PC-3 (cell line): Measurements from ENCODE around the gene TTC39B. TPM values are rescaled to one million over a fixed set of nuclear protein-coding genes. Genes with fewer than 3 reads are reported as not detected.

Experiments
- ATAC-seq: fragments of 200-7000 bp; cut with Tn5 transposase; 2 replicates; pipeline ENCODE4 v1.9.1; 2020; ENCODE audit warnings: mild to moderate bottlenecking, moderate library complexity
- BruUV-seq: library from RNA; stranded (reverse); fragments of 400-500 nt; replicated peaks from 2 replicates; lab custom pipeline; 2021; lab: Mats Ljungman, UMichigan
- CTCF ChIA-PET: fragments of 300-600 bp; sonication (Branson Sonifier 250); formaldehyde crosslinking; loops from one replicate; lab custom pipeline; 2022; ENCODE audit warnings: antibody characterized with exemption; lab: Charles Lee
- POLR2A ChIA-PET: fragments of 300-600 bp; sonication (Branson Sonifier 250); formaldehyde crosslinking; loops from one replicate; lab custom pipeline; 2022; ENCODE audit warnings: antibody characterized with exemption; ENCODE audit not compliant: unreplicated experiment; lab: Charles Lee
- DNase-seq: peaks from one replicate; pipeline ENCODE4 v3.0.0-alpha.2; 2015
- H2AFZ ChIP-seq: fragments of 300-600 bp; sonication (generic); 2 replicates; pipeline ENCODE4 v1.6.0; 2016; ENCODE audit warnings: antibody characterized with exemption, low read length
- H3F3A ChIP-seq: fragments of 300-600 bp; sonication (generic); one replicate; pipeline ENCODE4 v1.6.0; 2017; ENCODE audit warnings: antibody characterized with exemption, low read length, control low read depth, mild to moderate bottlenecking; ENCODE audit not compliant: unreplicated experiment
- H3K27ac ChIP-seq: fragments of 300-600 bp; sonication (generic); 2 replicates; pipeline ENCODE4 v1.5.1; 2016; ENCODE audit warnings: mild to moderate bottlenecking, low read length
- H3K27me3 ChIP-seq: fragments of 300-600 bp; sonication (generic); 2 replicates; pipeline ENCODE4 v1.6.1; 2016; ENCODE audit warnings: low read length, mixed read lengths
- H3K36me3 ChIP-seq: fragments of 300-600 bp; sonication (generic); 2 replicates; pipeline ENCODE4 v1.6.1; 2016; ENCODE audit warnings: low read depth, mixed run types, low read length, mixed read lengths
- H3K4me1 ChIP-seq: fragments of 300-600 bp; sonication (generic); 2 replicates; pipeline ENCODE4 v1.5.1; 2016; ENCODE audit warnings: low read length; ENCODE audit not compliant: insufficient read depth
- H3K4me2 ChIP-seq: fragments of 300-600 bp; sonication (generic); 2 replicates; pipeline ENCODE4 v1.6.0; 2016; ENCODE audit warnings: low read length
- H3K4me3 ChIP-seq: fragments of 300-600 bp; sonication (generic); 2 replicates; pipeline ENCODE4 v1.5.1; 2016; ENCODE audit warnings: mild to moderate bottlenecking, low read length, mixed read lengths
- H3K79me2 ChIP-seq: fragments of 300-600 bp; sonication (generic); 2 replicates; pipeline ENCODE4 v1.6.1; 2017; ENCODE audit warnings: low read length, mixed read lengths
- H3K9ac ChIP-seq: fragments of 300-600 bp; sonication (generic); 2 replicates; pipeline ENCODE4 v1.6.0; 2016; ENCODE audit warnings: mild to moderate bottlenecking, low read length
- H3K9me2 ChIP-seq: fragments of 300-600 bp; sonication (generic); replicated peaks from 2 replicates; pipeline ENCODE4 v1.6.1; 2016; ENCODE audit warnings: mixed run types, low read length, mixed read lengths
- H3K9me3 ChIP-seq: fragments of 300-600 bp; sonication (generic); 2 replicates; pipeline ENCODE4 v1.6.1; 2016; ENCODE audit warnings: low read length, mixed read lengths
- H4K20me1 ChIP-seq: fragments of 300-600 bp; sonication (generic); 2 replicates; pipeline ENCODE4 v1.6.1; 2016; ENCODE audit warnings: low read length, mixed read lengths
- EZH2 ChIP-seq: fragments of 300-600 bp; sonication (generic); IDR thresholded peaks from one replicate; pipeline ENCODE4 v1.6.1; 2017; ENCODE audit warnings: antibody characterized with exemption, mild to moderate bottlenecking, low read length; ENCODE audit not compliant: unreplicated experiment
- EZH2phosphoT487 ChIP-seq: fragments of 300-600 bp; sonication (generic); IDR thresholded peaks from 2 replicates; pipeline ENCODE4 v1.6.1; 2018; ENCODE audit warnings: mild to moderate bottlenecking, antibody characterized with exemption, low read length, borderline replicate concordance
- intact Hi-C: fragments of 100-400 bp; cut with micrococcal nuclease; formaldehyde crosslinking; loops from 2 replicates; pipeline ENCODE4 v1.9.0; 2023
- total RNA-seq: library from RNA; depleted of rRNA; stranded (reverse); fragments of >200 nt; gene quantifications from 2 replicates; pipeline ENCODE4 v1.2.3, GENCODE V29; 2014
- TF ChIP-seq, protein P1 (sequence below): fragments of 300-600 bp; sonication (generic); conservative IDR thresholded peaks from 2 replicates; pipeline ENCODE4 v1.5.1; 2017; ENCODE audit warnings: antibody characterized with exemption, low read depth, mild to moderate bottlenecking, low read length

The TTC39B gene
- total RNA-seq, 1 experiment from 2014 or later, result 1.5 TPM

DNA sequence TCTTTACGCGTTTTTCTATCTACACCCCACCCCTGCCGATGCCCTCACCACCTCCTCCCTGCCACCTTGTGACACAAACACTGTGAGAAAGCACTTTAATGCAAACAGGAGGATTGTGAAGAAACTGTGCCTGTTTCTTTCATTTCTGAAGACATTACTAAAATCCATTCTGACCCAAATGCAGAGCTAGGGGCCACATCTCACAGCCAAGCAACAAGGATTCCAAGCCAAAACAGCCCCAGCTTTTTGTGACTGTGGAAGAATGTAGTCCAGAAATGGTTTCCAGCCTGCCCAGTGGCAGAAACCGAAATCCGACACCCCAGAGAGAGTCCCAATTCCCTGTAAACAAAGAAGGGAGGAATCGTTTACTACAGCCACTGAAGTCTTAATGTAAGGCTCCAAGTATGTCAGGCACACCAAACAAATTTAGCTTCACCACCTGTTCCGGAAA is 190.9 kb downstream of the TTC39B start:
- Histone ChIP-seq H3K4me1 (no peaks in the 10 kb centered on the region), H3K4me2 (peak overlapping the region; percentile 16; the same call in 1 of the 2 replicates), H3K9me2 (no peaks in the 10 kb centered on the region), H3F3A (no peaks in the 10 kb centered on the region), H3K79me2 (no peaks in the 10 kb centered on the region), H3K9ac (no peak overlapping the region), H3K9me3 (no peaks in the 10 kb centered on the region), H3K36me3 (no peaks in the 10 kb centered on the region), H2AFZ (no peak overlapping the region), H4K20me1 (no peaks in the 10 kb centered on the region), H3K27ac (no peak overlapping the region), H3K27me3 (no peaks in the 10 kb centered on the region), H3K4me3 (no peak overlapping the region)
- DNase-seq (peak; percentile 3), ATAC-seq (no peak)
- POLR2A ChIA-PET, result no interaction called here
- no TSS peak for BruUV-seq
- TF ChIP-seq, protein P1, sequence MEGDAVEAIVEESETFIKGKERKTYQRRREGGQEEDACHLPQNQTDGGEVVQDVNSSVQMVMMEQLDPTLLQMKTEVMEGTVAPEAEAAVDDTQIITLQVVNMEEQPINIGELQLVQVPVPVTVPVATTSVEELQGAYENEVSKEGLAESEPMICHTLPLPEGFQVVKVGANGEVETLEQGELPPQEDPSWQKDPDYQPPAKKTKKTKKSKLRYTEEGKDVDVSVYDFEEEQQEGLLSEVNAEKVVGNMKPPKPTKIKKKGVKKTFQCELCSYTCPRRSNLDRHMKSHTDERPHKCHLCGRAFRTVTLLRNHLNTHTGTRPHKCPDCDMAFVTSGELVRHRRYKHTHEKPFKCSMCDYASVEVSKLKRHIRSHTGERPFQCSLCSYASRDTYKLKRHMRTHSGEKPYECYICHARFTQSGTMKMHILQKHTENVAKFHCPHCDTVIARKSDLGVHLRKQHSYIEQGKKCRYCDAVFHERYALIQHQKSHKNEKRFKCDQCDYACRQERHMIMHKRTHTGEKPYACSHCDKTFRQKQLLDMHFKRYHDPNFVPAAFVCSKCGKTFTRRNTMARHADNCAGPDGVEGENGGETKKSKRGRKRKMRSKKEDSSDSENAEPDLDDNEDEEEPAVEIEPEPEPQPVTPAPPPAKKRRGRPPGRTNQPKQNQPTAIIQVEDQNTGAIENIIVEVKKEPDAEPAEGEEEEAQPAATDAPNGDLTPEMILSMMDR, result no peak
- TF ChIP-seq EZH2phosphoT487, result no peak
- TF ChIP-seq EZH2, result no peak
- intact Hi-C loops, result no loop called here
- CTCF ChIA-PET, result no interaction called here

DNA sequence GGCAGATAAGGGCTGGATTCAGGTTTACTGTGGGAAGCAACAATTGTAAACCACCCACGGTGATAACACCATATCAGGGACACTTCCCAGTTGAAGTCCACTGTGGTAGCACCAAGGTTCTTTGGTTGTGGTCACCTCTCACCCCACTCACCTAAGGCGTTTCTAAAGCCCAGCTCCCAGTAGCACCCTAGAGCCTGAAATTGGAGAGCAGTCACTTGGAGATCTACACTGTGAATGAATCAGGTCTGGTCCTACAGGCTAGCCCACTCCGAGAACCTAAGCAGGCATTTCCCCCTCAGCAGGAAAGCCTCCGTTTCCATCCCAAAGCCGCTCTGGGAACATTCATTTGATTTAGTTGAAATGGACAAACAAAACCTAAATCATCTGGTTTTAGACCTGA is 191.3 kb downstream of the TTC39B start:
- peak overlapping the region; percentile 16; the same call in 1 of the 2 replicates for H3K4me2 ChIP-seq
- no peak overlapping the region for H2AFZ ChIP-seq
- no peaks in the 10 kb centered on the region for H3K9me2 ChIP-seq
- H3K79me2 ChIP-seq, result no peaks in the 10 kb centered on the region
- no peaks in the 10 kb centered on the region for H3F3A ChIP-seq
- no peak for ATAC-seq
- BruUV-seq, result no TSS peak
- no peaks in the 10 kb centered on the region for H3K36me3 ChIP-seq
- TF ChIP-seq EZH2 (no peak), EZH2phosphoT487 (no peak)
- TF ChIP-seq, protein P1, result no peak
- no peaks in the 10 kb centered on the region for H3K27me3 ChIP-seq
- no peak overlapping the region for H3K9ac ChIP-seq
- no peaks in the 10 kb centered on the region for H3K9me3 ChIP-seq
- H3K27ac ChIP-seq, result no peak overlapping the region
- H3K4me3 ChIP-seq, result no peak overlapping the region
- CTCF ChIA-PET, result no interaction called here
- H3K4me1 ChIP-seq, result no peaks in the 10 kb centered on the region
- POLR2A ChIA-PET, result no interaction called here
- no peaks in the 10 kb centered on the region for H4K20me1 ChIP-seq
- intact Hi-C loops, result no loop called here
- DNase-seq, result no peak

GRCh38 chr9:15115041-15115440 is 192.0 kb downstream of the TTC39B start:
- Histone ChIP-seq H3K4me1 (no peaks in the 10 kb centered on the region), H3K4me3 (no peak overlapping the region), H3K79me2 (no peaks in the 10 kb centered on the region), H3K36me3 (no peaks in the 10 kb centered on the region), H3K9ac (no peak overlapping the region), H3K9me2 (no peaks in the 10 kb centered on the region), H3F3A (no peaks in the 10 kb centered on the region), H3K27ac (no peak overlapping the region), H3K4me2 (no peak overlapping the region), H2AFZ (no peak overlapping the region), H3K9me3 (no peaks in the 10 kb centered on the region), H4K20me1 (no peaks in the 10 kb centered on the region), H3K27me3 (no peaks in the 10 kb centered on the region)
- no peak for TF ChIP-seq EZH2
- TF ChIP-seq, protein P1, result no peak
- intact Hi-C loops, result no loop called here
- DNase-seq (no peak), ATAC-seq (no peak)
- POLR2A ChIA-PET, result interaction anchor here (0.6 kb wide), 1 partner anchor 333 kb away, joined by 3 read pairs; no protein-coding TSS in a partner anchor
- CTCF ChIA-PET, result no interaction called here
- no TSS peak for BruUV-seq
